Activated T-helper 2 cell treated with anti-CD3 and anti-CD28 coated beads, Interferon-gamma antibody, Interleukin-2, Interleukin-4, amounts not matched to agents 10 μg/mL and 5 μg/mL and 100 μg/mL, durations not matched to agents 14 hours and 24 hours and 36 hours (primary cell): ENCODE data around the gene METTL16. TPM values are rescaled to one million over a fixed set of nuclear protein-coding genes. Genes with fewer than 3 reads are reported as not detected.

ENCODE experiments used
- DNase-seq: peaks from one replicate; pipeline ENCODE4 v3.0.0; 2021; ENCODE audit warnings: low spot score
- H3K27ac Mint-ChIP-seq: one replicate; pipeline ENCODE4 v1.8.0; 2021; ENCODE audit warnings: mixed read lengths
- H3K27me3 Mint-ChIP-seq: one replicate; pipeline ENCODE4 v1.8.0; 2021; ENCODE audit warnings: low read depth, mixed read lengths
- H3K36me3 Mint-ChIP-seq: one replicate; pipeline ENCODE4 v1.8.0; 2021; ENCODE audit warnings: low read depth, mixed read lengths
- H3K4me1 Mint-ChIP-seq: one replicate; pipeline ENCODE4 v1.8.0; 2021; ENCODE audit warnings: low read depth, mixed read lengths
- H3K4me3 Mint-ChIP-seq: one replicate; pipeline ENCODE4 v1.8.0; 2021; ENCODE audit warnings: low read depth, mild to moderate bottlenecking, moderate library complexity, mixed read lengths
- H3K9me3 Mint-ChIP-seq: one replicate; pipeline ENCODE4 v1.8.0; 2021; ENCODE audit warnings: mixed read lengths
- intact Hi-C: fragments of 100-400 bp; cut with micrococcal nuclease; formaldehyde crosslinking; loops from one replicate; pipeline ENCODE4 v1.15.1; 2023
- total RNA-seq: library from RNA; stranded (reverse); gene quantifications from 2 replicates; pipeline ENCODE4 v1.2.3, GENCODE V29; 2022

Gene METTL16
- total RNA-seq, 1 donor from 2014 or later: 49.2 TPM

DNA sequence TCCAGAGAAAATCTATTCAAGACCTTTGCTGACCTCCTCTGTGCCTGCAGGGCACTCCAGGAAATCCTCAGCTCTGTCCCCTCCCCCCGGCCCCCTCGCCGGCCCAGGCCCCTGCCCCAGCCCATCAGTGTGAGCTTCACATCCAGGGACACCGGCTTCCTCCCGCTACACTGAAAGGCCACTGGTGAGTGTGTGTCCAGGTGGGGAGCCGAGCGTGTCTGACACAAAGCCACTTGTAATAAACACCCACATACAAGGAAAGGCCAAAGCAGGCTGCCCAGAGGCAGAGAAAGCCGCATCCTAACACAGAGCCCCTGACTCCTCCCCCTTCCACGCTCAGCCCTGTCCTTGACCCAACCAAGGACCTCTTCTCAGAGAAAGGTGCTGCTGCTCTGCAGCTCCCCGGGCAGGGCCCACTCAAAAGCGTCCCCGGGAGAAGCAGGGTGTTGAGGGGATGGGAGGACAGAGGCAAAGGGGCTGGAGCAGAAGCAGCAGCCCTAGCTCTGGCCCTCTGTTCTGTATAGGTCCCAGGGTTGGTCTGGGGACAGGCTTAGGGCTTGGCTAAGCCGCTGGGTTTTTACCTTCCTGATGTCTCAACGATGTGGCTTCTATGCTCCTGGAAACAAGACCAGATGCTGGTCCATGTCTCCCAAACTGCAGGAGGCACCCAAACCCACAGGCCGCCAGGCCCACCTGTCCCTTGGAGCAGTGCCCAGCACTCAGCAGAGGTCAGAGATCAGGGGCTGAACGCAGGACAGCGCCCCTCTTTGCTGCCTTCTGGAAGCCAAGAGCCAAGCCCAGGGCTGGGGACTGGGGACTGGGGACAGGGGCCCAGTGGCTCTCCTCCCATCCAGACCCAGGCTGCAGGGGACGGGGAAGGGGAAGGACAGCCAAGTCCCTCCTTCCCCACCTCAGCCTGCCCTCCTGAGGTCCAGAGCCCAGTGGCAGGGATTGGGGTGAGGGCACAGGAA is 126.2 kb downstream of the METTL16 start:
- Mint-ChIP-seq H3K36me3 (peaks cover 31% of the 10 kb centered on the region), H3K4me1 (peaks cover 11% of the 10 kb centered on the region), H3K4me3 (no peak overlapping the region), H3K9me3 (no peaks in the 10 kb centered on the region), H3K27ac (no peak overlapping the region), H3K27me3 (no peaks in the 10 kb centered on the region)
- DNase-seq: no peak
- intact Hi-C loops: no loop called here

DNA sequence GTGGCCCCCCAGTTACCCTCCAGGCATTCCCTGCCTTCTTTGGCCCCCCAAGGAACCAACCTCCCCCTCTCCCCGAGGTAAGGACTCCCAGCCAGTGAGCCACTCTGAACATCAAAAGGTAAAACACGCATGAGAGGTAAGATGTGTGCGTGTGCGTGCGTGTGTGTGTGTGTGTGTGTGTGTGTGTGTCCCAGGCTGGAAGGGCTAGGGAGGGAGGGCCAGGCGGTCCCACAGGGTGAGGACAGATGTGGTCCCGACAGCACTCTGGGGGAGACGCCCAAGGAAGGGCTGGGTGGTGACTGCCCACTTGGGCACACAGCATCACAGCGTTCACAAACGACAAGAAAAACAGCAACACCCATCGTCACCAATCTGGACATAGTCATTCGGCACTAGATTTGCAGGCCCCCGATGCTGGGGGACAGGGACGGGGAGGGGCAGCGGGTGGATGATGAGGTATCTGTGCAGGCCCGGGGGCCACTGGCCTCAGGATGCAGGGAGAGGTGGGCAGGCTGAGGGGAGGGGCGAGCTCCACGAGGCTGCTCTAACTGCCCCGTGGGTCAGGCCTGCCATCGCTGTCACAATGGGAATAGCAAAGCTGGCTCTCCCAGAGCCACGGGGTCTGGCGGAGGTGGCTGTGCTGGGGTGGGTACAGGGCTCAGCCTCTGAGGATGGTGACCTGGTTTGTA is 127.1 kb downstream of the METTL16 start:
- Mint-ChIP-seq H3K4me3 (no peak overlapping the region), H3K27ac (no peak overlapping the region), H3K4me1 (peaks cover 10% of the 10 kb centered on the region), H3K36me3 (peaks cover 25% of the 10 kb centered on the region), H3K27me3 (no peaks in the 10 kb centered on the region), H3K9me3 (no peaks in the 10 kb centered on the region)
- DNase-seq: no peak
- intact Hi-C loops: no loop called here

DNA sequence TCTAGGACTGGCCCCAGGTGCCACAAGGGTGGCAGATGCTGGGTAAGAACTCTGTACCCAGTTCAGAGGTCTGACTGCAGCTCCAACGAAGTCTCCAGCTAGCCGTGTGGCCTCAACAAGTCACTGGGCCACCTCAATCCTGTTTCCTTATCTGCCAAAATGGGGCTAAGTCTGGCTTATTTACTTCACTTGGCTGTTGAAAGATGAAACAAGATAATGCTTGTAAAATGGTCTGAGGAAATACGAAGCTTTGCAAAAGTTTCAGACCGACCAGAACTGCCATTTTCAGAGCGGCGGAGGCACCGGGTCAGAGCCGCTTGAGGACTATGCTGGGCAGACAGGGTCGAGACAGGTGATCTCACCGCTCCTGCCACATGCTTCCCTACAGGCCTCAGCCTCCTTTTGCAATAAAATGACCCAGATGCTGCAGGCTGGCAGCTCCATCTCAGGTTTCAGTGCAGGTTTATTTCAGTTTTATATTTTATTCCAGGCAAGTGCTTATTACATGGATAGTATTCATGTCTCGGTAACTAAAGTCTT is 128.0 kb downstream of the METTL16 start:
- Mint-ChIP-seq H3K4me1 (peaks cover 5% of the 10 kb centered on the region), H3K9me3 (no peaks in the 10 kb centered on the region), H3K27me3 (no peaks in the 10 kb centered on the region), H3K36me3 (peaks cover 17% of the 10 kb centered on the region), H3K27ac (no peak overlapping the region), H3K4me3 (no peak overlapping the region)
- DNase-seq: no peak
- intact Hi-C loops: no loop called here

DNA sequence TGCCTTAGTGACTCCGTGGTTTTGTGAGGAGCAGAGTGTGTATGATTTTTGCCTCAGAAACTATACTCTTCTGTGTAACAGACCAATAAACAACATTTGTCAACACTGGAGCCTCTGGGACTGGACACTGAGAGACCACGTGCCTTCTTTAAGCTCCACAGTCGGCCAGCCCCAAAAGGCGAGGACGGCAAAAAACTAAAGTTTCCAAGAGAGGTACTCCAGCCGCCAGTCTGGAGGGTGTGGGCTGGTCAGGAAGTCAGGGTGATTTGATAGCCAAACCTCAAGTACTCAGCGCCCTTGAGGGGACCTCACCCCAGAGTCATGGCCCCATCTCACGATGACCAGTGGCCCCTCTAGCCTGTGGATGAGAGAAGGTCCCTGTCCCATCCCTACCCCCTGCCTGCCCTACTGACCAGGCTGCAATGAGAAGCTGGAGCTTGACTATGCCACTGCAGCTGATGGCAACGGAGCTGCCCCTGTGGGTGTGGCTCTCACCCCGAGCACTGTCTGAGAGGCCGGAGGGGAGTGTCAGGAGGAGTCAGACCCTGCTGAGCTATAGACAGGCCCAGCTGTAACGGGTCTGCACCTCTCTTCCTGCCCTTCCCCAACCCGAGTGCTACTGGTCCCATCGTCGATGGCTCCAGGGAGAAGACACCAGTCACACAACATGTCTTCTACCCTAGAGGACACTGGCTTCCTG is 130.6 kb downstream of the METTL16 start:
- no peak for DNase-seq
- intact Hi-C loops: no loop called here
- Mint-ChIP-seq H3K36me3 (peaks cover 7% of the 10 kb centered on the region), H3K4me3 (no peak overlapping the region), H3K27me3 (no peaks in the 10 kb centered on the region), H3K27ac (no peak overlapping the region), H3K9me3 (no peaks in the 10 kb centered on the region), H3K4me1 (no peaks in the 10 kb centered on the region)

DNA sequence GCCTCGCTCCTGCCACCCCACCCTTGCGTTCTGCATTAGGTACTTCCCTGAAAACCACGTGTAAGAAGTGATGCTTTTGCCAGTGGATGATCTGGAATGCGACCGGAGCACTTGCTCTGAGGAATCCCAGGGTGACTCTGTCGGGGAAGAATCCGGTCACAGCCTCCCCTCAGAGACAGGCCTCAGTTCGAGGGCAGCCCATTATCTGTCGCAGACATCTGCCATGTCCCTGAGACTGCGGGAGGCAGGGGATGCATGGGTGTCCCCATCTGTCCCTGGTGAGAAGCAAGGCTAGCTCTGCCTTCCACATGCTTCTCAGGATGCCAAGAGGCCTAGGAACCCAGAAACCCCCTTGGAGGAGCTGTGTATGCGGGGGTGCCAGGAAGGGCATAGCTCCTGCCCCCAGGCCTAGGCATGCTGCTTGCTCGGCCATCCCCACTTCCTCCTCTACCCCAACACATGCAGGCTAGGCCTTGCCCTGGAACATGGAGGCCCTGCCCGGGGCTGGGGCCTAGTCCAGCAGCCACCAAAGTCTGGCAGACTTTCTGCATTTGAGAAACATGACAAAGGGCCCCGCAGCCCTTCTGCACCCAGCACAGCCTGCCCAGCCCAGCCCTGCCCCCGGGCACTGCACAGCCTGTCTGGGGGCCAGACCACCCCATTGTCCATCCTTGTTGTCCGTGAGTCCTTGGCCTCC is 131.3 kb downstream of the METTL16 start:
- Mint-ChIP-seq H3K27ac (no peak overlapping the region), H3K27me3 (no peaks in the 10 kb centered on the region), H3K4me1 (no peaks in the 10 kb centered on the region), H3K36me3 (peaks cover 7% of the 10 kb centered on the region), H3K9me3 (no peaks in the 10 kb centered on the region), H3K4me3 (no peak overlapping the region)
- intact Hi-C loops: no loop called here
- no peak for DNase-seq

DNA sequence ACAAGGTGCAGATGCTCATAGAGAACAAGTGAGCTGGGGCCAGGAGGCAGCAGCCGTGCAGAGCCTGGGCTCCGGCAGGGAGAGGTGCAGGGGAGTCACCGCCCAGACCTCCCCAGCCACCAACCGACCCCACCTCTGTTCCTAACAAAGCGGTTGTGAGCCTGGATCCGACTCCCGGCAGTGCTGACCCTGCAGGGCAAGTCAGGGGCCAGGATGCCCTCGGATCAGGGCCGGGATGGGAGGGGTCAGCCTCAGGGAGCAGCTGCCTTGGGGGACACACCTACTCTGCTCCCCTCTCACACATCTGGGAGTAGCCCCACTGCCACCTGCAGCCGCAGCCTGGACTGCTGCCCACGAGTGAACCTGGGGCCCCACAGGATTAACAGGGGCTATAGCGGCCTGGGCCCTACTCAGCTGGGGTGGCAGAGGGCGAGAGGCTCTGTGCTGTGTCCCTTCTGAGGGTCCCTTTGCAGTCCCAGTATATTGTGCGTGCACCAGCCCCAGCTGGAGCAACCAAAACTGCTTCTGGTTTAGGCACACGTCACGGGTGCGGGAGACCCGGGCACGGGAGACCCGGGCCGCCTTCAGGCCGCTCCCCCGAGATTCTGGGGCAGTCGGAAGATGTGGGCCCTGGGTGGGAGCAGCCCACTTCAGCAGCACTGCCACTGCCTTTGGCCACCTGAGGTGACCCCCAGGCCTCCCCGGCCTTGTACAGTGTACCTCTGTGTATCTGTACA is 132.0 kb downstream of the METTL16 start:
- Mint-ChIP-seq H3K27ac (no peak overlapping the region), H3K36me3 (peaks cover 7% of the 10 kb centered on the region), H3K4me3 (no peak overlapping the region), H3K4me1 (no peaks in the 10 kb centered on the region), H3K9me3 (no peaks in the 10 kb centered on the region), H3K27me3 (no peaks in the 10 kb centered on the region)
- no peak for DNase-seq
- intact Hi-C loops: no loop called here

DNA sequence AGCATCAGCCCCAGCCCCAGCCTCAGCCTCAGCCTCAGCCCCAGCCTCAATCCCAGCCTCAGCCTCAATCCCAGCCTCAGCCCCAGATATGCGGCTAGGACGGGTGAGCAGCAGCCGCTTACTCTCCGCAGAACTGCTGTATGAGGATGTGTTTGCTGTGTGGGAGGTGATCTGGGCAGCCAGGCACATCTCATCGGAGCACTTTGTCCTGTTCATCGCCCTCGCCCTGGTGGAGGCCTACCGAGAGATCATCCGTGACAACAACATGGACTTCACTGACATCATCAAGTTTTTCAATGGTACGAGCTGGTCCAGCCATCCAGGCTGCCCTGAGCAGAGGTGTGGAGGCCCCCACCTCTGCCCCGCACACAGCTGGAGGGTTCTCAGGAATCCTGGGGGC is 132.8 kb downstream of the METTL16 start:
- no peak overlapping the region for H3K27ac Mint-ChIP-seq

DNA sequence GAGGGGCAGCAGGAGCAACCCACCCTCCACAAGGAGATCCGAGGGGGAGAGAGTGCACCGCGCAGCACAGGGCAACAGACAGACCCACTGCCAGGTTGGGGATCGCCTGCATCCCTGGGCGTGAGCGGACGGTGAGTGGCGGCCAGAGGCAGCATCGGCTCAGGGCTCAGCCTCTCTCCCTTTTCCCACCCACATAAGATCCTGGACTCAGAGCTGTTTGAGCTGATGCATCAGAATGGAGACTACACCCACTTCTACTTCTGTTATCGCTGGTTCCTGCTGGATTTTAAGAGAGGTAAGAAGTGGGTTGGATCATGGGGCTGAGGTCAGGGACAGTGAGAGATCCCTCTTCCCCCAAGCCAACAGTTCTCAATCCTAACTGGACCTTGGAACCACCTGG is 134.0 kb downstream of the METTL16 start:
- intact Hi-C loops: no loop called here
- H3K36me3 Mint-ChIP-seq: peaks cover 7% of the 10 kb centered on the region
- no peaks in the 10 kb centered on the region for H3K9me3 Mint-ChIP-seq
- H3K27ac Mint-ChIP-seq: no peak overlapping the region
- no peaks in the 10 kb centered on the region for H3K4me1 Mint-ChIP-seq
- no peak overlapping the region for H3K4me3 Mint-ChIP-seq
- H3K27me3 Mint-ChIP-seq: no peaks in the 10 kb centered on the region
- DNase-seq: no peak

More for the DNA sequence above, 132.8 kb downstream of the METTL16 start:
- intact Hi-C loops: no loop called here
- Mint-ChIP-seq H3K9me3 (no peaks in the 10 kb centered on the region), H3K4me1 (no peaks in the 10 kb centered on the region), H3K4me3 (no peak overlapping the region), H3K36me3 (peaks cover 7% of the 10 kb centered on the region), H3K27me3 (no peaks in the 10 kb centered on the region)
- no peak for DNase-seq

DNA sequence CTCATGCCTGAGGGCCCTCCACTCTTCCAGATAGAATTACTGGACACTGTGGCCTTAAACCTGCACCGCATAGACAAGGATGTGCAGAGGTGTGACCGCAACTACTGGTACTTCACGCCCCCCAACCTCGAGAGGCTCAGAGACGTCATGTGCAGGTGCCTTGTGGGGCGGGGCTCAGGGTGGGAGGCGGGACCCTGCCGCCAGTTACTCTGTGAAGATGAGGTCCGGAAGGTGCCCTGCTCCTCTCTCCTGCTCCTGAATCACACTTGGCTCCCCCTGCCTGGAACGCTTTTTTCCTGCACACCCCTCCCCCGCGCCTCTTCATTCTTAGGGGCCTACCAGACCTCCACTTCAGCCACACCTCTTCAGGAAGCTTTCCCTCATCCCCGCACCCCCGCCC is 135.6 kb downstream of the METTL16 start:
- Mint-ChIP-seq H3K4me3 (no peak overlapping the region), H3K4me1 (no peaks in the 10 kb centered on the region), H3K27me3 (no peaks in the 10 kb centered on the region), H3K36me3 (peaks cover 7% of the 10 kb centered on the region), H3K27ac (no peak overlapping the region), H3K9me3 (no peaks in the 10 kb centered on the region)
- intact Hi-C loops: no loop called here
- DNase-seq: no peak

DNA sequence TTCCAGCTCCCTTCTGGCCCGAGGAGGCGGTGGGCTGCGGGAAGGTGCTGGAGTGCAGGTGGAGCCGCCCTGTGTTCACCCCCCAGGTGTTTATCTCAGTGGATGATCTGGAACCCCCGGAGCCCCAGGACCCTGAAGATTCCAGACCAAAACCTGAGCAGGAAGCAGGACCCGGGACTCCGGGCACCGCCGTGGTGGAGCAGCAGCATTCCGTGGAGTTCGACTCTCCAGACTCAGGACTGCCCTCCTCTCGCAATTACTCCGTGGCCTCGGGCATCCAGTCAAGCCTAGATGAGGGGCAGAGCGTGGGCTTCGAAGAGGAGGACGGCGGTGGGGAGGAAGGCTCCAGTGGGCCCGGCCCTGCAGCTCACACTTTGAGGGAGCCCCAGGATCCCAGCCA is 136.3 kb downstream of the METTL16 start:
- H3K4me1 Mint-ChIP-seq: no peaks in the 10 kb centered on the region
- no peak overlapping the region for H3K27ac Mint-ChIP-seq
- no peaks in the 10 kb centered on the region for H3K27me3 Mint-ChIP-seq
- no peaks in the 10 kb centered on the region for H3K9me3 Mint-ChIP-seq
- intact Hi-C loops: no loop called here
- DNase-seq: no peak
- H3K4me3 Mint-ChIP-seq: no peak overlapping the region
- peaks cover 7% of the 10 kb centered on the region for H3K36me3 Mint-ChIP-seq

DNA sequence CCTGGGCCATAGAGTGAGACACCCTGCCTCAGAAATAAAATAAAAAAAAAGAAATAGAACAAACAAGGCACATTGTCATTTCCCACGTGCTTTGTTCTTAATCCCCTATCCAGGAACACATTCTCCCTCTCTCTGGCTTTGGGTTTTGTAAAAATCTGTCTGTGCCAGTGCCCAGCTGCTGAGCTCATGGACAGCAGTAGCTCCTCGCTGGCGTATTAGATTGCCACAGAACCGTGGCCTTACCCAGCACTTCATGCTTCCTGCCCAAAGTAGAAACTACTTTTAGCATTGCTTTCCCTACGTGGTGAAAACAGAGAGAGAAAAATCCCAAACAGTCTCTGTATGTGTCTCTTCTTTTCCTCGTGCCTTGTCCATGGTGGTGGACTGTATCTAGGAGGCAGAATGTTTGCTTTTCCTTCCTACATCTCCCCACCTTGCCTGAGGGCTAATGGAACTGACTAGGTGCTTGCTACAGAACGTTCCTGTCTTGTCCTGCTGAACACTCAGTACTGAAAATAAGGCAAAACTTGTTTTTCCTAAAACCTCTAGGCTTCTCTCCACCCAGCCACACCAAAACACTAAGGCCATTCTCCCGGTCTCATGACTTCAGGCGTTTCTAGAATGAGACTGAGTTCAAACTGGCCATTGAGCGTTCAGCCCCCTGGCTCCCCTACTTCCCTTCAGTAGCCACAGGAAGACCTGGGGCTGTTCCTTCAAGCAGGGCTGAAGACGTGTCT is 137.0 kb downstream of the METTL16 start:
- Mint-ChIP-seq H3K36me3 (peaks cover 7% of the 10 kb centered on the region), H3K27me3 (no peaks in the 10 kb centered on the region), H3K4me1 (no peaks in the 10 kb centered on the region), H3K27ac (no peak overlapping the region), H3K9me3 (no peaks in the 10 kb centered on the region), H3K4me3 (no peak overlapping the region)
- intact Hi-C loops: no loop called here
- DNase-seq: no peak
